Peyer's patch (tissue), 4 donors: ENCODE results near the gene PGGHG. TPM values are rescaled to one million over a fixed set of nuclear protein-coding genes. Genes with fewer than 3 reads are reported as not detected.
A peak's percentile ranks its signal among the peaks of the same experiment; 100 is the strongest.
"Not testable (repeated sequence)": the region's sequence is repeated elsewhere in the genome, so short reads cannot be mapped to it uniquely, and the experiment has no call there.

Experiments
- DNase-seq, 3 donors: peaks; one replicate each; pipeline ENCODE4 v3.0.0-alpha.2; 2017 to 2019
- H3K27ac ChIP-seq, 4 donors: fragments of 200-600 bp; sonication (generic); one replicate each; pipeline ENCODE4 v1.5.1; 2016 to 2019
- H3K27me3 ChIP-seq, 2 donors: fragments of 200-600 bp; sonication (generic); one replicate each; pipeline ENCODE4 v1.5.1; 2019
- H3K36me3 ChIP-seq, 3 donors: fragments of 200-600 bp; sonication (generic); one replicate each; pipeline ENCODE4 v1.5.1; 2016 to 2019
- H3K4me1 ChIP-seq, 4 donors: fragments of 200-600 bp; sonication (generic); one replicate each; pipeline ENCODE4 v1.5.1; 2016 to 2019
- H3K4me3 ChIP-seq, 4 donors: fragments of 200-600 bp; sonication (generic); 1 replicate in 3 of 4; 2 replicates in 1 of 4; pipeline ENCODE4 v1.5.1; 2016 to 2019; ENCODE audit warnings: mild to moderate bottlenecking in 1 of 4
- H3K9me3 ChIP-seq, 4 donors: fragments of 200-600 bp; sonication (generic); one replicate each; pipeline ENCODE4 v1.5.1; 2016 to 2019; ENCODE audit warnings: mild to moderate bottlenecking in 1 of 4
- POLR2A ChIP-seq, 2 donors: fragments of 450-650 bp; IDR thresholded peaks; one replicate each; pipeline ENCODE4 v1.5.1; 2017; ENCODE audit warnings: antibody characterized with exemption in 2 of 2, mild to moderate bottlenecking in 2 of 2, moderate library complexity in 2 of 2
- total RNA-seq, 4 donors: library from RNA; depleted of rRNA; stranded (reverse); fragments of >200 nt; gene quantifications; one replicate each; pipeline ENCODE4 v1.1.0, GENCODE V29; 2016
- TF ChIP-seq, protein P1 (sequence below), 6 experiments: fragments of 450-650 bp in 4 of 6; fragments of 200-600 bp in 2 of 6; sonication (generic) in 1 of 6; IDR thresholded peaks; one replicate each; pipeline ENCODE4 v1.5.1; 2017 to 2019; ENCODE audit warnings: antibody characterized with exemption in 6 of 6, mild to moderate bottlenecking in 3 of 6, moderate library complexity in 1 of 6

PGGHG gene
- total RNA-seq, 4 donors from 2014 or later = 94.2 to 385 (median 317) TPM

GRCh38 chr11:324156-324555 is 35.2 kb downstream of the PGGHG start:
- peak overlapping the region in 2 of 4 donors; percentile 52 to 87 for H3K27ac ChIP-seq
- no peaks in the 10 kb centered on the region for H3K27me3 ChIP-seq
- no peak for DNase-seq
- no peaks in the 10 kb centered on the region for H3K9me3 ChIP-seq
- H3K4me1 ChIP-seq = peaks cover 0 to 29% (median 22%) of the 10 kb centered on the region in 4 donors
- no peak for TF ChIP-seq POLR2A (IDR thresholded peaks at IDR 0.05)
- TF ChIP-seq, protein P1, sequence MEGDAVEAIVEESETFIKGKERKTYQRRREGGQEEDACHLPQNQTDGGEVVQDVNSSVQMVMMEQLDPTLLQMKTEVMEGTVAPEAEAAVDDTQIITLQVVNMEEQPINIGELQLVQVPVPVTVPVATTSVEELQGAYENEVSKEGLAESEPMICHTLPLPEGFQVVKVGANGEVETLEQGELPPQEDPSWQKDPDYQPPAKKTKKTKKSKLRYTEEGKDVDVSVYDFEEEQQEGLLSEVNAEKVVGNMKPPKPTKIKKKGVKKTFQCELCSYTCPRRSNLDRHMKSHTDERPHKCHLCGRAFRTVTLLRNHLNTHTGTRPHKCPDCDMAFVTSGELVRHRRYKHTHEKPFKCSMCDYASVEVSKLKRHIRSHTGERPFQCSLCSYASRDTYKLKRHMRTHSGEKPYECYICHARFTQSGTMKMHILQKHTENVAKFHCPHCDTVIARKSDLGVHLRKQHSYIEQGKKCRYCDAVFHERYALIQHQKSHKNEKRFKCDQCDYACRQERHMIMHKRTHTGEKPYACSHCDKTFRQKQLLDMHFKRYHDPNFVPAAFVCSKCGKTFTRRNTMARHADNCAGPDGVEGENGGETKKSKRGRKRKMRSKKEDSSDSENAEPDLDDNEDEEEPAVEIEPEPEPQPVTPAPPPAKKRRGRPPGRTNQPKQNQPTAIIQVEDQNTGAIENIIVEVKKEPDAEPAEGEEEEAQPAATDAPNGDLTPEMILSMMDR (IDR thresholded peaks at IDR 0.05) = no peak
- H3K4me3 ChIP-seq = no peak overlapping the region
- no peaks in the 10 kb centered on the region for H3K36me3 ChIP-seq

DNA sequence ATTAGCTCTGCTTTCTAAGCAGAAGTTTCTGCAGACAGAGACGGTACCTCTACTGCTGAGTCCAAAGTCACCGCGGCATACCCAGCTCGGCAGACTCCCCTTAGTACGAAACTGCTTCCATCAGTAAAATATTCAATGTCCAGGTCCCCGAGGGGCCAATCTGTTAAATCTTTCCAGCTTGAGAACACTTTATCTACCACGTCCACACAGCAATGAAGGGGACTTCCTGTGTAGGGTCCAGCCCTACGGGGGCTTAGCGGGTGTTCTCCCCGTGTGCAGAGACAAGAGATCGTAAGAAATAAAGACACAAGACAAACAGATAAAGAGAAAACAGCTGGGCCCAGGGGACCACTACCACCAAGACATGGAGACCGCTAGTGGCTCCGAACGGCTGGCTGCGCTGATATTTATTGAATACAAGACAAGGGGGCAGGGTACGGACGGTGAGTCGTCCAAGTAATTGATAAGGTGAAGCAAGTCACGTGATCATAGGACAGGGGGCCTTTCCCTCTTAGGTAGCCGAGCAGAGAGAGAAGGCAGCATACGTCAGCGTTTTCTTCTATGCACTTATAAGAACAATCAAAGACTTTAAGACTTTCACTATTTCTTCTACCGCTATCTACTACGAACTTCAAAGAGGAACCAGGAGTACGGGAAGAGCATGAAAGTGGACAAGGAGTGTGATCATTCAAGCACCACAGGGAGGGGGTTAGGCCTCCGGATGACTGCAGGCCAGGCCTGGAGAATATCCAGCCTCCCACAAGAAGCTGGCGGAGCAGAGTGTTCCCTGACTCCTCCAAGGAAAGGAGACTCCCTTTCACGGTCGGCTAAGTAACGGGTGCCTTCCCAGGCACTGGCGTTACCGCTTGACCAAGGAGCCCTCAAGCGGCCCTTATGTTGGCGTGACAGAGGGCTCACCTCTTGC is 35.9 kb downstream of the PGGHG start:
- not testable (repeated sequence) for H3K9me3 ChIP-seq, H3K4me3 ChIP-seq, H3K36me3 ChIP-seq, DNase-seq, H3K27me3 ChIP-seq
- Histone ChIP-seq H3K4me1 (peaks cover 0 to 29% (median 22%) of the 10 kb centered on the region in 4 donors), H3K27ac (peak overlapping the region; percentile 45 to 87 (median 69))

DNA sequence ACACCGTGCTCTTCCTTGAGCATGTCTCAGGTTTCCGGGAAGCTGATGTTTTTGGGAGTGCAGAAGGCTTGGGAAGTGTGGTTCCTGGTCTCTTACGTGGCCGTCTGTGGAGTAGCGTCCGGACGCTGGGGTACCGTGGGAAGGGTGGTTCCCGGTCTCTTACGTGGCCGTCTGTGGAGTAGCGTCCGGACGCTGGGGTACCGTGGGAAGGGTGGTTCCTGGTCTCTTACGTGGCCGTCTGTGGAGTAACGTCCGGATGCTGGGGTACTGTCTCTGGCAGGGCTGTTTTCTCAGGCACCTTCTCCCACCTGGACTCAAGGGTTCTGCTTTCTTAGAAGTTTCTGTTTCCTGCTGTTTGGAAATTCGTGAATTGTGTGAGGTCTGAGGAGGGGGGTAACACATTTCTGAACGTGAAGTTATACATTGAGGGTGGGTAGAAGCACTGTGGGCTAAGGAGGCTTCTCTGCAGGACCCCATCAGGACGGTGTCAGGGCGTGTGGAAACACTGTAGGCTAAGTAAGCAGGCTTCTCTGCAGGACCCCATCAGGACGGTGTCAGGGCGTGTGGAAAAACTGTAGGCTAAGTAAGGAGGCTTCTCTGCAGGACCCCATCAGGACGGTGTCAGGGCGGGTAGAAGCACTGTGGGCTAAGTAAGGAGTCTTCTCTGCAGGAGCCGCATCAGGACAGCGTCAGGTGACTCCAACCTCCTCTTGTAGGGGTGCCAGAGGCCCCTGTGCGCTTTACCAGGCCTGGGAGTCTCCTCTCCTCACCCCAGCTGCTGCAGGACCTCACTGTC is 37.1 kb downstream of the PGGHG start:
- Histone ChIP-seq H3K36me3 (no peaks in the 10 kb centered on the region), H3K4me3 (peak overlapping the region in 1 of 4 donors; percentile 6), H3K27me3 (no peaks in the 10 kb centered on the region), H3K27ac (peak overlapping the region; percentile 79 to 89 (median 86)), H3K9me3 (no peaks in the 10 kb centered on the region), H3K4me1 (peaks cover 0 to 34% (median 23%) of the 10 kb centered on the region in 4 donors)
- TF ChIP-seq POLR2A (IDR thresholded peaks at IDR 0.05) = no peak
- TF ChIP-seq, protein P1 (IDR thresholded peaks at IDR 0.05) = no peak
- DNase-seq = peak in 1 of 3 donors; percentile 48

- Histone ChIP-seq H3K4me1 (peaks cover 0 to 34% (median 23%) of the 10 kb centered on the region in 4 donors), H3K27me3 (no peaks in the 10 kb centered on the region), H3K4me3 (peak overlapping the region in 1 of 4 donors; percentile 6), H3K9me3 (no peaks in the 10 kb centered on the region), H3K27ac (peak overlapping the region; percentile 79 to 89 (median 86)), H3K36me3 (no peaks in the 10 kb centered on the region)
- DNase-seq = no peak
- TF ChIP-seq, protein P1 (IDR thresholded peaks at IDR 0.05) = no peak
- TF ChIP-seq POLR2A (IDR thresholded peaks at IDR 0.05) = no peak
Observed at GRCh38 chr11:326592-326841, 37.6 kb downstream of the PGGHG start.

- Histone ChIP-seq H3K4me1 (peaks cover 0 to 34% (median 23%) of the 10 kb centered on the region in 4 donors), H3K9me3 (no peaks in the 10 kb centered on the region), H3K27ac (peak overlapping the region; percentile 79 to 89 (median 86)), H3K36me3 (no peaks in the 10 kb centered on the region), H3K27me3 (no peaks in the 10 kb centered on the region), H3K4me3 (peak overlapping the region in 2 of 4 donors; percentile 6 to 11)
- peak; percentile 70 to 97 (median 95) for DNase-seq
- TF ChIP-seq, protein P1 (IDR thresholded peaks at IDR 0.05) = no peak
- peak in 1 of 2 donors; percentile 14 for TF ChIP-seq POLR2A (IDR thresholded peaks at IDR 0.05)
Observed at GRCh38 chr11:326842-327580, 38.1 kb downstream of the PGGHG start.
